Osteoblast (primary cell): ENCODE data around the gene STX1B. TPM values are rescaled to one million over a fixed set of nuclear protein-coding genes. Genes with fewer than 3 reads are reported as not detected.

Source experiments
- DNase-seq: peaks from one replicate; pipeline ENCODE4 v3.0.0; 2011; ENCODE audit warnings: low spot score, mixed read lengths; ENCODE audit not compliant: insufficient read length; ENCODE audit errors: missing footprints
- H2AFZ ChIP-seq: 2 replicates; pipeline ENCODE4 v1.6.0; 2011; ENCODE audit warnings: mild to moderate bottlenecking, low read length
- H3K27ac ChIP-seq: 2 replicates; pipeline ENCODE4 v1.5.1; 2011; ENCODE audit warnings: mild to moderate bottlenecking, low read depth, low read length, moderate library complexity
- H3K27me3 ChIP-seq: 2 replicates; pipeline ENCODE4 v1.6.0; 2012; ENCODE audit warnings: mild to moderate bottlenecking, control low read depth, inconsistent platforms, low read length, moderate library complexity; ENCODE audit not compliant: insufficient read depth
- H3K36me3 ChIP-seq: 2 replicates; pipeline ENCODE4 v1.5.1; 2011; ENCODE audit warnings: mild to moderate bottlenecking, low read length, control low read depth, moderate library complexity; ENCODE audit not compliant: insufficient read depth
- H3K4me1 ChIP-seq: 2 replicates; pipeline ENCODE4 v1.5.1; 2011; ENCODE audit warnings: mild to moderate bottlenecking, low read length, control low read depth, moderate library complexity; ENCODE audit not compliant: insufficient read depth
- H3K4me2 ChIP-seq: 2 replicates; pipeline ENCODE4 v1.6.0; 2011; ENCODE audit warnings: mild to moderate bottlenecking, low read length; ENCODE audit not compliant: insufficient read depth
- H3K4me3 ChIP-seq: fragments of 200-600 bp; sonication (generic); 3 replicates; pipeline ENCODE4 v1.5.1; 2012; ENCODE audit warnings: mild to moderate bottlenecking, low read length, inconsistent platforms; ENCODE audit not compliant: insufficient read depth
- H3K79me2 ChIP-seq: 2 replicates; pipeline ENCODE4 v1.6.0; 2012; ENCODE audit warnings: mild to moderate bottlenecking, low read length, control low read depth, inconsistent platforms; ENCODE audit not compliant: insufficient read depth
- H3K9me3 ChIP-seq: 2 replicates; pipeline ENCODE4 v1.5.1; 2011; ENCODE audit warnings: low read depth, low read length, control low read depth
- H4K20me1 ChIP-seq: 2 replicates; pipeline ENCODE4 v1.6.0; 2012; ENCODE audit warnings: mild to moderate bottlenecking, low read length, control low read depth; ENCODE audit not compliant: insufficient read depth
- total RNA-seq: library from RNA; depleted of rRNA; stranded (reverse); fragments of >200 nt; gene quantifications from 2 replicates; pipeline ENCODE4 v1.2.3, GENCODE V29; 2012
- TF ChIP-seq, protein P1 (sequence below): IDR thresholded peaks from 2 replicates; pipeline ENCODE4 v1.5.1; 2011; ENCODE audit warnings: mild to moderate bottlenecking, low read depth, low read length, moderate library complexity; ENCODE audit errors: extremely low read depth

Gene STX1B
- total RNA-seq, 1 donor = 0.72 TPM

DNA sequence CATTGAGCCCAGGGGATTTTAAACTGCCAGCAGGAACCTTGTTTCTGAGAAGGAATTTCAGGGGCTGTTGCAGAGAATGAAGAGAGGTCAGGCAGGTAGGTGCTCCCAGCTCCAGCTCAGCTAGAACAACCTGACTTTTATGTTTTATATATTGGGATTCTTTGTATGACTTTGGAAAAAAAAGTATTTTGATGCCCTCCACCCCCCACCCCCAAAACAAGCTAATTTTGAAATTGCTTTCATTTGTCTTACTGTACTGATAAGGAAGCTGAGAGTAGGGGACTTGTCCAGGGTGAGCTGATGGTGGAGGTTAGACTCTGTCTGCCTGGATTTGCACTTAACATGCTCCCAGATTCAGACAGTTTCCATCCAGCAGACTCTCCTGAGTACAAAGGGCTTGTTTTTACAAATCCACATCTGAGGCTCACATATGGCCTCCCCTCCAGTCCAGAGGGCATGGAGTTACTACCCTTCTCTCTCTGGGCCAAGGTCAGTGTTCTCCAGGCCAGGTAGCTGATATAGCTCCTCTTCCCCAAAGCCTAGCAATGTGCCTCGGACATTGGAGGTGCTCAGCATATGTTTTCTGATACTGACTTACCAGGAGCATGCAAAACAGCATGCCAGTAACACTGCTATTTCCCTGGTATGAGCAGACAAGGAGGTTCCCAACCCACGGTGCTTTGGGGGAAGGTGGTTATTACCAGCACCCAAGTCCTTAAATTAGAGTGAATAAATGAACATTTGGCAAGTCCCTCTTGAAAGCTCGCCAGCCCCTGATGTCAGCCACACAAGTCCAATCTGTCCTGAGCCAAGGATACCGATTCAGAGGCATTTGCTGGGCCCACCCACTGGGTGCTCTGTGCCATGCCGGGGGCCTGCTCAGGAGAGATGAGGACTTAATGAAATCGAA is 11.3 kb downstream of the STX1B start:
- TF ChIP-seq, protein P1, sequence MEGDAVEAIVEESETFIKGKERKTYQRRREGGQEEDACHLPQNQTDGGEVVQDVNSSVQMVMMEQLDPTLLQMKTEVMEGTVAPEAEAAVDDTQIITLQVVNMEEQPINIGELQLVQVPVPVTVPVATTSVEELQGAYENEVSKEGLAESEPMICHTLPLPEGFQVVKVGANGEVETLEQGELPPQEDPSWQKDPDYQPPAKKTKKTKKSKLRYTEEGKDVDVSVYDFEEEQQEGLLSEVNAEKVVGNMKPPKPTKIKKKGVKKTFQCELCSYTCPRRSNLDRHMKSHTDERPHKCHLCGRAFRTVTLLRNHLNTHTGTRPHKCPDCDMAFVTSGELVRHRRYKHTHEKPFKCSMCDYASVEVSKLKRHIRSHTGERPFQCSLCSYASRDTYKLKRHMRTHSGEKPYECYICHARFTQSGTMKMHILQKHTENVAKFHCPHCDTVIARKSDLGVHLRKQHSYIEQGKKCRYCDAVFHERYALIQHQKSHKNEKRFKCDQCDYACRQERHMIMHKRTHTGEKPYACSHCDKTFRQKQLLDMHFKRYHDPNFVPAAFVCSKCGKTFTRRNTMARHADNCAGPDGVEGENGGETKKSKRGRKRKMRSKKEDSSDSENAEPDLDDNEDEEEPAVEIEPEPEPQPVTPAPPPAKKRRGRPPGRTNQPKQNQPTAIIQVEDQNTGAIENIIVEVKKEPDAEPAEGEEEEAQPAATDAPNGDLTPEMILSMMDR = no peak
- peak overlapping the region; percentile 80 for H2AFZ ChIP-seq
- no peaks in the 10 kb centered on the region for H4K20me1 ChIP-seq
- no peaks in the 10 kb centered on the region for H3K79me2 ChIP-seq
- no peaks in the 10 kb centered on the region for H3K27me3 ChIP-seq
- peak overlapping the region; percentile 97 for H3K4me2 ChIP-seq
- H3K36me3 ChIP-seq = no peaks in the 10 kb centered on the region
- H3K4me1 ChIP-seq = peaks cover 26% of the 10 kb centered on the region
- H3K9me3 ChIP-seq = no peaks in the 10 kb centered on the region
- peak; percentile 91 for DNase-seq
- peak overlapping the region; percentile 89 for H3K27ac ChIP-seq
- no peak overlapping the region for H3K4me3 ChIP-seq

DNA sequence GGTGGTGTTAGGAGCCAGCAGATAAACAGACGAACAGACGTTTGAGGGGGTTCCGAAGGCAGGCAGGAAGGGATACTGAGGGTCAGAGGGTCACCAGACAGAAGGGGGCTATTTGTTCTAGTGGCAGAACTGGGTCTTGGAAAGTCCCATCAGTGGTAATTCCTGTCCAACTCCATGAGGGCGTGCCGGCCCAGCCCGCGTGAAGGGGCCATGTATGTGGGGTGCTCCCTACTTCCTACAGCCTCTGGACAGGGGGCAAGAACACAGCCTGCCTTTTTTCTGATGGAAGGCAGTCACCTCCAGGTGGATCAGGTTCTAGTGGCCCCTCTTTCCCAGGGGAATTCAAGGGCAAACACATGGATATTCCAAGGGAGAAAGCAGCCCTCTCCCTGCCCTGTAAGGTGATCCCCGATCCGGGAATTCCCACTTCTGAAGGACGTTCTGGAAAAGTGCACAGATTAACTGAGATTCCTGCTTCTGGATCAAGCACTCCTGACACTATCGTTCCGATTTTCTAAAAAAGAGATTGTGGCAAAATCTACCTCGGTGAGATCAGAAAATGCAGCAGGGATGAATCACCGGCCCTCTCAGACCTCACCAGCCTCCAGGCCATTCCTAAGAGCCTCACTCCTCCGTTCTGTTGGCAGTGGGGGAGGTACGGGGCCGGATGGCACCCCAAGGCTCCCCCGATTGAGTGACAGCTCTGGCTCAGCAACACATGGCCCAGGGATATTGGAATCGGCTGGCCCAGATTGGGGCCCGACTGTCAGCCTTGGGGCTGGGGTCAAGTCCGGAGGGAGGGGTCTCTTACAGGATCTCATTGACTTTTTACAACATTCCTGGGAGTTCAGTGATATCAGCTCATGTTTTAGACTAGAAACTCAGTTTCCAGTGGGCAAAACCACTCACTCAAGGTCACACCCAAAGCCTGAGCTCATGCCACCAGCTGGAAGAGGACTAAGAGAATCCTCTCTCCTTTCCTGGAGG is 12.4 kb downstream of the STX1B start:
- peak overlapping the region; percentile 89 for H3K27ac ChIP-seq
- H3K4me3 ChIP-seq = peak overlapping the region; percentile 78
- H2AFZ ChIP-seq = peak overlapping the region; percentile 80
- no peaks in the 10 kb centered on the region for H3K27me3 ChIP-seq
- TF ChIP-seq, protein P1 = no peak
- H3K79me2 ChIP-seq = no peaks in the 10 kb centered on the region
- no peaks in the 10 kb centered on the region for H3K36me3 ChIP-seq
- peak; percentile 99 for DNase-seq
- no peaks in the 10 kb centered on the region for H4K20me1 ChIP-seq
- H3K9me3 ChIP-seq = no peaks in the 10 kb centered on the region
- H3K4me2 ChIP-seq = peak overlapping the region; percentile 97
- peaks cover 26% of the 10 kb centered on the region for H3K4me1 ChIP-seq

DNA sequence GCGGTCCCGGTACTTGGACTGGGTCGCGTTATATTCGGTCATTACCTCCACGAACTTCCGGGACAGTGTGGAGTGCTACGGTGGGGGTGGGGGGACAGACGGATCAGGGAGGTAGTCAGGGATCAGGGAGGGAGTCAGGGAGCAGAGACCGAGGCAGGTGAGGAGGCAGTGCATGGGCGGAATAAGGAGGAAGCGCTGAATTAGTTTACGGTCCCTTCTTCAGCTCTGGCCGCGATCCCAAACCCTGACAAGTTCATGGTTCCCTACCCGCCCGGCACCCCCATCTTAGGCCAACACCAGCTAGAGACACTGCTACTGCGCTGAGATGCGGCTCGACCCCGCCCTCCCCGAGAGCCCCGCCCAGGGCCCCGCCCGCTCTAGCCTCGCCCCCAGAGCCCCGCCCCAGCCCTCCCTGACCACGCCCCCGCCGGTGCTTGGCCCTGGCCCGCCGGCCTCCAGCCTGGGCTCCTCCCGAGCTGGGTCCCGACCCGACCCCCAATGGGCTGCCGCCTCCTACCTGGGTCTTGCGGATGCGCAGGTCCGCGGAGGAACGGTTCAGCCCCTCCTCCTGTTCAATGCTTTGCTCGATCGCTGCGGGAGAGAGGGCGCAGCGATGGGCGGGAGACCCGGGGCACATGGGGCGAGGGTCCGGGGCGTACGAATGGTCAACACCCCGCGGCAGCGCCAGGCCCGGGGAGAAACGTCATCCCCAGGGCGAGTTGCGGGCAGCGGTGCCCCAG is 13.3 kb downstream of the STX1B start:
- peak; percentile 98 for DNase-seq
- no peaks in the 10 kb centered on the region for H3K9me3 ChIP-seq
- TF ChIP-seq, protein P1 = no peak
- H3K27me3 ChIP-seq = no peaks in the 10 kb centered on the region
- peak overlapping the region; percentile 78 for H3K4me3 ChIP-seq
- peak overlapping the region; percentile 97 for H3K4me2 ChIP-seq
- H4K20me1 ChIP-seq = no peaks in the 10 kb centered on the region
- H2AFZ ChIP-seq = peak overlapping the region; percentile 92
- H3K79me2 ChIP-seq = no peaks in the 10 kb centered on the region
- H3K4me1 ChIP-seq = peaks cover 26% of the 10 kb centered on the region
- peak overlapping the region; percentile 89 for H3K27ac ChIP-seq
- H3K36me3 ChIP-seq = no peaks in the 10 kb centered on the region
